Measurements from ENCODE around the gene TARBP1. TPM values are rescaled to one million over a fixed set of nuclear protein-coding genes. Genes with fewer than 3 reads are reported as not detected.
"Not testable (repeated sequence)": the region's sequence is repeated elsewhere in the genome, so short reads cannot be mapped to it uniquely, and the experiment has no call there.

The TARBP1 gene
- total RNA-seq, 2 donors from 2014 or later: 5.5 to 11.3 TPM

DNA sequence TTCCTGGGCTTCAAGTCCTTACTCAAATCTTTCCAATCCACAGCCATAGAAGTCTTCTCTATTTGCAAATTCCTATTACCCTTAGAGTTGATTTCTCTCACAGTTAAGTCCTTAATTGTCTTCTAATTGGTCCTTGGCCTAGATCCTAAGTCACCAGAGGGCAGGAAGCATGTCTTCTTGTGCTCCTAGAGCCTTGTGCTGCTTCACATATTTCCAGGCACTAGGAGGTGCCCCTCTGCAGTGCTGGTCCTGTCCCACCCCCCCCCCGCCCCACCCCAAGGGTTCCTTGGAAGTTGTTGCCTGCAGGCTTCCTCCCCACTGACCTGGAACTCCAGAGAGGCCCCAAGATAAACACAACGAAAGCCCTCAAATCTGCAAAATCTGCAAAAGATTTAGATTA, 28.1 kb upstream of the TARBP1 start:
- Histone ChIP-seq H3K27me3 (no peaks in the 10 kb centered on the region), H3K36me3 (no peaks in the 10 kb centered on the region), H3K9me3 (no peaks in the 10 kb centered on the region), H3K4me3 (no peak overlapping the region), H3K4me1 (peaks cover 0 to 8% of the 10 kb centered on the region in 2 donors), H3K27ac (no peak overlapping the region)
- DNase-seq (ENCODE audit: low spot score): no peak
- TF ChIP-seq, protein P1, sequence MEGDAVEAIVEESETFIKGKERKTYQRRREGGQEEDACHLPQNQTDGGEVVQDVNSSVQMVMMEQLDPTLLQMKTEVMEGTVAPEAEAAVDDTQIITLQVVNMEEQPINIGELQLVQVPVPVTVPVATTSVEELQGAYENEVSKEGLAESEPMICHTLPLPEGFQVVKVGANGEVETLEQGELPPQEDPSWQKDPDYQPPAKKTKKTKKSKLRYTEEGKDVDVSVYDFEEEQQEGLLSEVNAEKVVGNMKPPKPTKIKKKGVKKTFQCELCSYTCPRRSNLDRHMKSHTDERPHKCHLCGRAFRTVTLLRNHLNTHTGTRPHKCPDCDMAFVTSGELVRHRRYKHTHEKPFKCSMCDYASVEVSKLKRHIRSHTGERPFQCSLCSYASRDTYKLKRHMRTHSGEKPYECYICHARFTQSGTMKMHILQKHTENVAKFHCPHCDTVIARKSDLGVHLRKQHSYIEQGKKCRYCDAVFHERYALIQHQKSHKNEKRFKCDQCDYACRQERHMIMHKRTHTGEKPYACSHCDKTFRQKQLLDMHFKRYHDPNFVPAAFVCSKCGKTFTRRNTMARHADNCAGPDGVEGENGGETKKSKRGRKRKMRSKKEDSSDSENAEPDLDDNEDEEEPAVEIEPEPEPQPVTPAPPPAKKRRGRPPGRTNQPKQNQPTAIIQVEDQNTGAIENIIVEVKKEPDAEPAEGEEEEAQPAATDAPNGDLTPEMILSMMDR (IDR thresholded peaks at IDR 0.05): no peak

- Histone ChIP-seq H3K36me3 (no peaks in the 10 kb centered on the region), H3K27me3 (no peaks in the 10 kb centered on the region), H3K9me3 (no peaks in the 10 kb centered on the region), H3K27ac (no peak overlapping the region), H3K4me1 (peaks cover 0 to 10% of the 10 kb centered on the region in 2 donors), H3K4me3 (no peak overlapping the region)
- TF ChIP-seq, protein P1 (IDR thresholded peaks at IDR 0.05): no peak
- DNase-seq (ENCODE audit: low spot score): no peak
Measured at GRCh38 chr1:234505769-234506102, 26.8 kb upstream of the TARBP1 start.

- no peaks in the 10 kb centered on the region for H3K27me3 ChIP-seq
- H3K27ac ChIP-seq: no peak overlapping the region
- TF ChIP-seq, protein P1 (IDR thresholded peaks at IDR 0.05): no peak
- DNase-seq (ENCODE audit: low spot score): no peak
- no peaks in the 10 kb centered on the region for H3K36me3 ChIP-seq
- H3K9me3 ChIP-seq: no peaks in the 10 kb centered on the region
- H3K4me1 ChIP-seq: peaks cover 0 to 15% of the 10 kb centered on the region in 2 donors
- H3K4me3 ChIP-seq: no peak overlapping the region
Measured at GRCh38 chr1:234504969-234505768, 26.2 kb upstream of the TARBP1 start.

GRCh38 chr1:234504251-234504650, 25.3 kb upstream of the TARBP1 start:
- peak overlapping the region in 1 of 2 donors; percentile 62 for H3K27ac ChIP-seq

GRCh38 chr1:234503193-234504050, 24.4 kb upstream of the TARBP1 start:
- Histone ChIP-seq H3K36me3 (no peaks in the 10 kb centered on the region), H3K27ac (peak overlapping the region; percentile 39 to 62), H3K27me3 (no peaks in the 10 kb centered on the region), H3K4me3 (no peak overlapping the region), H3K4me1 (peaks cover 0 to 33% of the 10 kb centered on the region in 2 donors), H3K9me3 (no peaks in the 10 kb centered on the region)
- DNase-seq (ENCODE audit: low spot score): no peak
- TF ChIP-seq, protein P1 (IDR thresholded peaks at IDR 0.05): no peak

More at GRCh38 chr1:234504251-234504650, 25.3 kb upstream of the TARBP1 start:
- not testable (repeated sequence) for DNase-seq (ENCODE audit: low spot score); H3K36me3 ChIP-seq; H3K9me3 ChIP-seq; H3K4me3 ChIP-seq; H3K27me3 ChIP-seq
- peaks cover 0 to 25% of the 10 kb centered on the region in 2 donors for H3K4me1 ChIP-seq

DNA sequence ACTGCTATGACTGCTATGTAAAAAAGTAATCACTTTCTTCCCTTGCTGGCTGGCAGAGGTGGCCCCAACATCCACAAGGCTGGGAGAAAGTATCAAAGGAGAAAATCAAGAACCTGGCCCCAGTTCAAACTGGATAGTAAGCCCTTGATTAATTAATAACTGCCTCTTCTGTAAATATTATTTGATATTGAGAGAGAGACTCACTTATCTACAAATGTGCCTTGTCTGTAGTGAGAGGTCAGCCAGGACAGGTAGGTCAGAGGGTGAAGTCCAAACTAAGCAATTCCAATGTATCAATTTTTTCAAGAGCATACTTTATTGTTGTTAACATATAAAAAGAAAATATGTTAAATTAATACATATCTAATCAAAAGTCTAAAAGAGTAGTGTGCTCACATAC, 23.8 kb upstream of the TARBP1 start:
- TF ChIP-seq, protein P1 (IDR thresholded peaks at IDR 0.05): no peak
- Histone ChIP-seq H3K27ac (peak overlapping the region; percentile 39 to 62), H3K4me1 (peaks cover 0 to 33% of the 10 kb centered on the region in 2 donors), H3K36me3 (no peaks in the 10 kb centered on the region), H3K9me3 (no peaks in the 10 kb centered on the region), H3K27me3 (no peaks in the 10 kb centered on the region), H3K4me3 (no peak overlapping the region)
- DNase-seq (ENCODE audit: low spot score): no peak

Measured in right atrium auricular region (tissue), 2 donors.